Endothelial cell of umbilical vein (primary cell): ENCODE results near the gene RPS14. TPM values are rescaled to one million over a fixed set of nuclear protein-coding genes. Genes with fewer than 3 reads are reported as not detected.
A peak's percentile ranks its signal among the peaks of the same experiment; 100 is the strongest.

ENCODE experiments used
- Bru-seq: library from RNA; stranded (reverse); fragments of 400-500 nt; gene quantifications from one replicate; lab custom pipeline; 2021; lab: Mats Ljungman, UMichigan
- BruChase-seq, 2 experiments: library from RNA; stranded (reverse); fragments of 400-500 nt; gene quantifications; one replicate each; lab custom pipeline; 2021; lab: Mats Ljungman, UMichigan
- BruUV-seq: library from RNA; stranded (reverse); fragments of 400-500 nt; replicated peaks from 2 replicates; lab custom pipeline; 2021; lab: Mats Ljungman, UMichigan
- CTCF ChIA-PET: fragments of 300-600, 350-600 bp; sonication (Branson Sonifier 250); formaldehyde crosslinking; loops from one replicate; lab custom pipeline; 2021; ENCODE audit warnings: antibody characterized with exemption, inconsistent platforms; lab: Charles Lee
- POLR2A ChIA-PET: fragments of 300-600, 350-600 bp; sonication (Branson Sonifier 250); formaldehyde crosslinking; loops from one replicate; lab custom pipeline; 2021; ENCODE audit warnings: antibody characterized with exemption, inconsistent platforms; lab: Charles Lee
- DNase-seq: peaks from one replicate; pipeline ENCODE4 v3.0.0-alpha.2; 2011; ENCODE audit warnings: low read depth, low spot score
- FAIRE-seq: peaks from 2 replicates; lab custom pipeline; 2011; peaks lifted over from hg19 to GRCh38; lab: Jason Lieb, UNC
- H2AFZ ChIP-seq: 2 replicates; pipeline ENCODE4 v1.6.0; 2012; ENCODE audit warnings: low read depth, low read length, control low read depth, inconsistent platforms
- H3K27ac ChIP-seq: 2 replicates; pipeline ENCODE4 v1.5.1; 2011; ENCODE audit warnings: low read depth, mild to moderate bottlenecking, control low read depth, low read length, moderate library complexity; ENCODE audit not compliant: insufficient read depth
- H3K27me3 ChIP-seq, 2 experiments: 2 replicates each; pipeline versions ENCODE4 v1.6.0 to v1.6.1; 2011; ENCODE audit warnings: low read length in 2 of 2, mixed read lengths in 1 of 2; ENCODE audit not compliant: control insufficient read depth in 2 of 2, insufficient read depth in 2 of 2
- H3K36me3 ChIP-seq, 2 experiments: 2 replicates in 1 of 2; 3 replicates in 1 of 2; pipeline ENCODE4 v1.5.1; 2011; ENCODE audit warnings: low read length in 2 of 2, mild to moderate bottlenecking in 1 of 2, moderate library complexity in 1 of 2; ENCODE audit not compliant: control insufficient read depth in 2 of 2, insufficient read depth in 2 of 2; ENCODE audit errors: extremely low read depth in 1 of 2
- H3K4me1 ChIP-seq: 3 replicates; pipeline ENCODE4 v1.5.1; 2011; ENCODE audit warnings: mild to moderate bottlenecking, low read length; ENCODE audit not compliant: control insufficient read depth, insufficient read depth; ENCODE audit errors: extremely low read depth
- H3K4me2 ChIP-seq: 2 replicates; pipeline ENCODE4 v1.6.1; 2011; ENCODE audit warnings: low read length, control low read depth, mixed read lengths; ENCODE audit not compliant: insufficient read depth
- H3K4me3 ChIP-seq, 3 experiments: fragments of 200-600 bp in 1 of 3; sonication (generic), shearing (Covaris generic) in 1 of 3; replicated peaks in 1 of 3; 2 replicates each; pipeline ENCODE4 v1.5.1; 2011 to 2016; ENCODE audit warnings: control low read depth in 3 of 3, low read length in 3 of 3, mild to moderate bottlenecking in 2 of 3, inconsistent platforms in 1 of 3, low read depth in 1 of 3, moderate library complexity in 1 of 3; ENCODE audit not compliant: insufficient read depth in 1 of 3
- H3K79me2 ChIP-seq: 2 replicates; pipeline ENCODE4 v1.6.0; 2012; ENCODE audit warnings: low read length, inconsistent platforms; ENCODE audit not compliant: control insufficient read depth, insufficient read depth
- H3K9ac ChIP-seq: replicated peaks from 2 replicates; pipeline ENCODE3; 2011; ENCODE audit warnings: low read length, control low read depth; ENCODE audit not compliant: insufficient read depth; ENCODE audit errors: extremely low read depth
- H3K9me1 ChIP-seq: replicated peaks from 3 replicates; pipeline ENCODE4 v1.6.0; 2011; ENCODE audit warnings: mild to moderate bottlenecking, low read length; ENCODE audit not compliant: control insufficient read depth, insufficient read depth; ENCODE audit errors: extremely low read depth
- H3K9me3 ChIP-seq: replicated peaks from 2 replicates; pipeline ENCODE4 v1.5.1; 2012; ENCODE audit warnings: low read length, inconsistent platforms; ENCODE audit not compliant: control insufficient read depth, insufficient read depth
- H4K20me1 ChIP-seq: replicated peaks from 2 replicates; pipeline ENCODE3; 2011; ENCODE audit warnings: mild to moderate bottlenecking, low read length; ENCODE audit not compliant: control insufficient read depth, insufficient read depth; ENCODE audit errors: extremely low read depth
- MYC ChIP-seq: IDR thresholded peaks from one replicate; pipeline ENCODE4 v1.6.1; 2011; ENCODE audit warnings: mild to moderate bottlenecking, low read depth, low read length
- POLR2A ChIP-seq: IDR thresholded peaks from 2 replicates; pipeline ENCODE4 v1.6.1; 2012; ENCODE audit warnings: low read depth, mild to moderate bottlenecking, control low read depth, low read length
- POLR2AphosphoS5 ChIP-seq: IDR thresholded peaks from 2 replicates; pipeline ENCODE4 v1.6.1; 2012; ENCODE audit warnings: low read depth, mild to moderate bottlenecking, control low read depth, low read length, moderate library complexity; ENCODE audit not compliant: insufficient read depth
- dilution Hi-C: fragments of 300-500 bp; cut with MboI; formaldehyde crosslinking; loops from one replicate; pipeline ENCODE4 v1.15.0; 2019; ENCODE audit warnings: low sequenced_read_pairs; ENCODE audit not compliant: extremely low pct_ligation_motif_present
- intact Hi-C: fragments of 100-400 bp; cut with micrococcal nuclease; formaldehyde crosslinking; loops from one replicate; pipeline ENCODE4 v1.10.0; 2022
- long read RNA-seq: library from polyadenylated mRNA; stranded (forward); transcript quantifications from one replicate; pipeline ENCODE4 v2.0.0, GENCODE V29; 2021
- polyA minus RNA-seq, 3 experiments: library from RNA; depleted of rRNA, polyadenylated mRNA; stranded (reverse); fragments of >200 nt; gene quantifications; 1 replicate in 1 of 3; 2 replicates in 2 of 3; pipeline ENCODE4 v1.2.3, GENCODE V29; 2011
- polyA plus RNA-seq, 4 experiments: library from polyadenylated mRNA; depleted of rRNA in 3 of 4; stranded (reverse) in 3 of 4; unstranded in 1 of 4; fragments of >200 nt; gene quantifications; 2 replicates each; pipeline versions ENCODE4 v1.2.1 to v1.2.3, GENCODE V29; 2011 to 2012; ENCODE audit warnings: missing spikeins in 1 of 4
- total RNA-seq: library from RNA; stranded (reverse); gene quantifications from 2 replicates; pipeline ENCODE4 v1.2.3, GENCODE V29; 2021
- TF ChIP-seq, protein P1 (sequence below): IDR thresholded peaks from 2 replicates; pipeline ENCODE4 v1.6.1; 2011; ENCODE audit not compliant: insufficient read depth, insufficient read length
- TF ChIP-seq, protein P2 (sequence below), 2 donors: IDR thresholded peaks; 1 replicate in 1 of 2; 2 replicates in 1 of 2; pipeline ENCODE4 v1.5.1; 2011; ENCODE audit warnings: low read length in 2 of 2, mild to moderate bottlenecking in 2 of 2, moderate library complexity in 2 of 2, control low read depth in 1 of 2, inconsistent platforms in 1 of 2, low read depth in 1 of 2; ENCODE audit not compliant: insufficient read depth in 1 of 2; ENCODE audit errors: extremely low read depth in 1 of 2

RPS14 gene
- total RNA-seq = 1,852 and 2,034 TPM in 2 replicates
- 4,491 and 5,521 TPM in 2 replicates for polyA plus RNA-seq
- polyA plus RNA-seq (2011; cell fraction: cytosol; rRNA removed) = 6,503 and 7,036 TPM in 2 replicates
- 1,366 and 1,419 TPM in 2 replicates for polyA plus RNA-seq (2011; cell fraction: nucleus; rRNA removed)
- 2,965 and 3,232 TPM in 2 replicates for polyA plus RNA-seq (2012)
- 1,106 and 1,289 TPM in 2 replicates for polyA minus RNA-seq
- polyA minus RNA-seq (2011; cell fraction: cytosol; rRNA and poly(A)+ RNA removed) = 648 TPM
- 121 and 122 TPM in 2 replicates for polyA minus RNA-seq (2011; cell fraction: nucleus; rRNA and poly(A)+ RNA removed)
- percentile 99 among the genes with signal in this experiment for Bru-seq, nascent RNA
- BruChase-seq, experiment 1, labeled RNA remaining after a 6-hour chase = percentile 99 among the genes with signal in this experiment
- percentile 99 among the genes with signal in this experiment for BruChase-seq, experiment 2, labeled RNA remaining after a 2-hour chase
- long read RNA-seq, transcript RPS14-205 (3 exons, 3,119 nt) = minor isoform, 20 of 5,324 reads
- long read RNA-seq, transcript RPS14-201 (5 exons, 712 nt) = minor isoform, 126 of 5,324 reads
- long read RNA-seq, transcript RPS14-202 (5 exons, 2,314 nt) = minor isoform, 66 of 5,324 reads
- long read RNA-seq, transcript RPS14-203 (5 exons, 569 nt) = major isoform, 4,785 of 5,324 reads
- long read RNA-seq, partial matches to known transcripts = 278 of 5,324 reads
- long read RNA-seq, other reads (novel, unspliced or antisense) = 49 of 5,324 reads

DNA sequence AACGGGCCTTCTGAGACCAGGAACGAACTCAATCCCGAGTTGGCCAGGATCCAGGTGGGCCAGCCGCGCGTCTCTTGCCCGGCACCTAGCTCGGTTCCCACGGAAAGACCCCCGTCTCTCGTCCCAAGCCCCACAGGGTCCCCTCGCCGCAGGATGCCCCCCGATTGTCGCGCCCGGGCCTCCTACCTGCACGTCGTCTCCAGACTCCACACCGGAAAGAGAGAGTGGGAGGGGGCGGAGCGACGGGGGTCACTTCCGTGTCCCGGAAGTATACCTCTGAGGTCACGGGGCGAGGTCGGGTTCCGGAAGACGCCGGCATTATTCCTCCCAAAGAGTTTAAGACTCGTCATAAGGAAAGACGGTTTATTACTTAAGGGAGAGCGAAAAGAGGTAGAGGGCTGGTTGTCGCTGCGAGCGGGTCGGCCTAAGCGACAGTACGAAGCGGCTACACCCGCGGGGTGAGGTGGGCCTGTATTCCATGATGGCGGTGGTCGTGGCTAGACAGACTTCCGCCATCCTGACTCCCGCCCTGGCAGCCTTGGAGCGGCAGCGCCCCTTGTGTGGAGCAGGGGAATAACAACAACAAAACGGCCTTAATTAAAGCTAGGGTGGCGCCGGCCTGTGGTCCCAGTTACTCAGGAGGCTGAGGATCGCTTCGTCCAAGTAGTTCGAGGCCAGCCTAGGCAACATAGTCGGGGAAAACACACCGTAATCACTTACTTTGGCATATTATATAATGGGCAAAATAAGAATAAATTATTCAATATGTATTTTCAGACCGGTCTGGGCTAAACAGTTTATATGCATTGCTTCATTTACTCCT is at the start of gene RPS14:
RPS14 (minus strand) TSS at position 223 of the 823 bp plus-strand sequence. CDS start 2,006 bp downstream, outside the sequence.
- H3K4me1 ChIP-seq = peaks cover 16% of the 10 kb centered on the region
- H2AFZ ChIP-seq = peak within 1 kb of the TSS; percentile 88
- H3K9ac ChIP-seq = peak within 1 kb of the TSS; percentile 99
- intact Hi-C loops (loop anchor here (2.0 kb wide), 1 partner anchor 191 kb away; the partner anchor contains the start of gene SYNPO), dilution Hi-C loops (no loop called here)
- peaks cover 4% of the 10 kb centered on the region for H4K20me1 ChIP-seq
- TF ChIP-seq, protein P1, sequence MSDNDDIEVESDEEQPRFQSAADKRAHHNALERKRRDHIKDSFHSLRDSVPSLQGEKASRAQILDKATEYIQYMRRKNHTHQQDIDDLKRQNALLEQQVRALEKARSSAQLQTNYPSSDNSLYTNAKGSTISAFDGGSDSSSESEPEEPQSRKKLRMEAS = no peak
- peak; percentile 90 for TF ChIP-seq POLR2A
- TF ChIP-seq MYC = peak; percentile 76
- TF ChIP-seq, protein P2, sequence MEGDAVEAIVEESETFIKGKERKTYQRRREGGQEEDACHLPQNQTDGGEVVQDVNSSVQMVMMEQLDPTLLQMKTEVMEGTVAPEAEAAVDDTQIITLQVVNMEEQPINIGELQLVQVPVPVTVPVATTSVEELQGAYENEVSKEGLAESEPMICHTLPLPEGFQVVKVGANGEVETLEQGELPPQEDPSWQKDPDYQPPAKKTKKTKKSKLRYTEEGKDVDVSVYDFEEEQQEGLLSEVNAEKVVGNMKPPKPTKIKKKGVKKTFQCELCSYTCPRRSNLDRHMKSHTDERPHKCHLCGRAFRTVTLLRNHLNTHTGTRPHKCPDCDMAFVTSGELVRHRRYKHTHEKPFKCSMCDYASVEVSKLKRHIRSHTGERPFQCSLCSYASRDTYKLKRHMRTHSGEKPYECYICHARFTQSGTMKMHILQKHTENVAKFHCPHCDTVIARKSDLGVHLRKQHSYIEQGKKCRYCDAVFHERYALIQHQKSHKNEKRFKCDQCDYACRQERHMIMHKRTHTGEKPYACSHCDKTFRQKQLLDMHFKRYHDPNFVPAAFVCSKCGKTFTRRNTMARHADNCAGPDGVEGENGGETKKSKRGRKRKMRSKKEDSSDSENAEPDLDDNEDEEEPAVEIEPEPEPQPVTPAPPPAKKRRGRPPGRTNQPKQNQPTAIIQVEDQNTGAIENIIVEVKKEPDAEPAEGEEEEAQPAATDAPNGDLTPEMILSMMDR (IDR thresholded peaks at IDR 0.05; ENCODE audit: extremely low read depth in 1 of 2, insufficient read depth in 1 of 2, low read depth in 1 of 2, low read length in 2 of 2) = peak; percentile 82 to 87
- TF ChIP-seq POLR2AphosphoS5 = peak; percentile 97
- H3K36me3 ChIP-seq = peaks cover 28% of the 10 kb centered on the region in 2 experiments
- peak within 1 kb of the TSS; percentile 98 for H3K27ac ChIP-seq
- POLR2A ChIA-PET = interaction anchor here (0.6 kb wide), 1 partner anchor 36 kb away, joined by 3 read pairs; no protein-coding TSS in a partner anchor
- H3K9me3 ChIP-seq = no peaks in the 10 kb centered on the region
- H3K79me2 ChIP-seq = peaks cover 41% of the 10 kb centered on the region
- CTCF ChIA-PET = interaction anchor here (0.6 to 1.8 kb wide), 27 partner anchors 9 to 428 kb away, joined by 3 to 16 read pairs (median 4); partner anchors contain the start of gene RBM22
- FAIRE-seq (peak; percentile 93), DNase-seq (peak; percentile 97)
- H3K27me3 ChIP-seq = no peaks in the 10 kb centered on the region
- BruUV-seq = TSS peak; percentile 90
- H3K4me3 ChIP-seq = peak within 1 kb of the TSS; percentile 86 to 93 (median 88)
- H3K4me2 ChIP-seq = peak within 1 kb of the TSS; percentile 95
- no peaks in the 10 kb centered on the region for H3K9me1 ChIP-seq
